Stomach (tissue), 9 donors: ENCODE results near the gene FGGY. TPM values are rescaled to one million over a fixed set of nuclear protein-coding genes. Genes with fewer than 3 reads are reported as not detected.

Experiments used
- DNase-seq, 2 donors: peaks; one replicate each; pipeline versions ENCODE4 v3.0.0 to v3.0.0-alpha.2; 2013 to 2019
- H3K27ac ChIP-seq, 5 donors: fragments of 200-600 bp in 4 of 5; sonication (generic) in 4 of 5; one replicate each; pipeline ENCODE4 v1.5.1; 2013 to 2019; ENCODE audit warnings: mild to moderate bottlenecking in 1 of 5, moderate library complexity in 1 of 5
- H3K27me3 ChIP-seq, 3 donors: fragments of 200-600 bp; sonication (generic); one replicate each; pipeline ENCODE4 v1.5.1; 2017 to 2019; ENCODE audit warnings: mixed run types in 1 of 3
- H3K36me3 ChIP-seq, 4 donors: fragments of 200-600 bp; sonication (generic); 1 replicate in 3 of 4; 2 replicates in 1 of 4; pipeline ENCODE4 v1.5.1; 2016 to 2019
- H3K4me1 ChIP-seq, 4 donors: fragments of 200-600 bp; sonication (generic); one replicate each; pipeline ENCODE4 v1.5.1; 2016 to 2019
- H3K4me3 ChIP-seq, 4 donors: fragments of 200-600 bp; sonication (generic) in 3 of 4; one replicate each; pipeline ENCODE4 v1.5.1; 2016 to 2019; ENCODE audit warnings: mild to moderate bottlenecking in 1 of 4
- H3K9me3 ChIP-seq, 4 donors: fragments of 200-600 bp; sonication (generic); one replicate each; pipeline ENCODE4 v1.5.1; 2016 to 2019
- EP300 ChIP-seq: sonication (generic); formaldehyde crosslinking; IDR thresholded peaks from one replicate; pipeline ENCODE4 v1.6.1; 2017; ENCODE audit warnings: antibody characterized with exemption
- POLR2A ChIP-seq, 4 donors: fragments of 450-650 bp; IDR thresholded peaks; one replicate each; pipeline ENCODE4 v1.6.1; 2016; ENCODE audit warnings: antibody characterized with exemption in 4 of 4, control low read depth in 2 of 4, mild to moderate bottlenecking in 1 of 4, moderate library complexity in 1 of 4
- POLR2AphosphoS5 ChIP-seq, 3 donors: sonication (generic); formaldehyde crosslinking; IDR thresholded peaks; one replicate each; pipeline ENCODE4 v1.6.1; 2016; ENCODE audit warnings: antibody characterized with exemption in 3 of 3
- WGBS, 5 donors: extraction: QIAGEN DNeasy Blood & Tissue Kit in 3 of 5; methylation state at CpG; one replicate each; pipeline versions ENCODE4 v1.1.5 to v1.1.7; 2013 to 2018; 5-methylcytosine and 5-hydroxymethylcytosine counted together
- intact Hi-C: fragments of 100-400 bp; cut with DNase I; formaldehyde crosslinking; loops from one replicate; pipeline ENCODE4 v1.15.1; 2023; ENCODE audit warnings: low total_unique reads
- polyA plus RNA-seq, 3 donors: library from polyadenylated mRNA; stranded (reverse); fragments of 200-250 nt; gene quantifications; one replicate each; pipeline ENCODE4 v1.2.3, GENCODE V29; 2013
- small RNA-seq, 4 donors: library from RNA; depleted of rRNA; stranded (forward); fragments of <200 nt; gene quantifications; one replicate each; pipeline ENCODE3, GENCODE V24; 2016
- total RNA-seq, 5 donors: library from RNA; depleted of rRNA; stranded (reverse); fragments of >200 nt; gene quantifications; one replicate each; pipeline versions ENCODE4 v1.1.0 to v1.2.3, GENCODE V29; 2014 to 2016
- TF ChIP-seq, protein P1 (sequence below), 7 experiments: fragments of 450-650 bp in 4 of 7; fragments of 200-600 bp in 3 of 7; sonication (generic) in 3 of 7; IDR thresholded peaks; one replicate each; pipeline ENCODE4 v1.5.1; 2016 to 2019; ENCODE audit warnings: antibody characterized with exemption in 7 of 7, control low read depth in 2 of 7, mild to moderate bottlenecking in 1 of 7
- donor health status: healthy with polysubstance abuse.
- donor health status: Bipolar disorder and iron deficiency.
- donor health status: healthy.

The FGGY gene
- total and polyA plus RNA-seq, 8 donors: 6.2 to 40.6 (median 10.8) TPM

DNA sequence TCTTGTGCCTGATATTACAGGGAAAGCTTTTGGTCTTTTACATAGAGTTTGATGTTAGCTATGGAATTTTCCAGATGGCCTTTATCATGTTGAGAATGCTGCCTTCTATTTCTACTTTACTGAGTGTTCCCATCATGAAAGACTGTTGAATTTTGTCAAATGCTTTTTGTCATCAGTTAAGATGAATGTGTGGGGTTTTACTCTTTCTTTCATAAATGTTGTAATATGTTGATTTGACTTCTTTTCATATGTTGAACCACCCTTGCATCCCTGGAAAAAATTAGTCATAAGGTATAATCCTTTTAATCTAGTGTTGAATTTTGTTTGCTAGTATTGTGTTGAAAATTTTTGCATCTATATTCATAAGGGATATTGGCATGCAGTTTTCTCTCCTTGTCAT lies 501.7 kb downstream of the FGGY start:
- Histone ChIP-seq H3K4me1 (no peaks in the 10 kb centered on the region), H3K36me3 (no peaks in the 10 kb centered on the region), H3K27ac (no peak overlapping the region), H3K4me3 (no peak overlapping the region), H3K27me3 (no peaks in the 10 kb centered on the region), H3K9me3 (no peaks in the 10 kb centered on the region)
- no peak for DNase-seq
- intact Hi-C loops: no loop called here
- TF ChIP-seq, protein P1, sequence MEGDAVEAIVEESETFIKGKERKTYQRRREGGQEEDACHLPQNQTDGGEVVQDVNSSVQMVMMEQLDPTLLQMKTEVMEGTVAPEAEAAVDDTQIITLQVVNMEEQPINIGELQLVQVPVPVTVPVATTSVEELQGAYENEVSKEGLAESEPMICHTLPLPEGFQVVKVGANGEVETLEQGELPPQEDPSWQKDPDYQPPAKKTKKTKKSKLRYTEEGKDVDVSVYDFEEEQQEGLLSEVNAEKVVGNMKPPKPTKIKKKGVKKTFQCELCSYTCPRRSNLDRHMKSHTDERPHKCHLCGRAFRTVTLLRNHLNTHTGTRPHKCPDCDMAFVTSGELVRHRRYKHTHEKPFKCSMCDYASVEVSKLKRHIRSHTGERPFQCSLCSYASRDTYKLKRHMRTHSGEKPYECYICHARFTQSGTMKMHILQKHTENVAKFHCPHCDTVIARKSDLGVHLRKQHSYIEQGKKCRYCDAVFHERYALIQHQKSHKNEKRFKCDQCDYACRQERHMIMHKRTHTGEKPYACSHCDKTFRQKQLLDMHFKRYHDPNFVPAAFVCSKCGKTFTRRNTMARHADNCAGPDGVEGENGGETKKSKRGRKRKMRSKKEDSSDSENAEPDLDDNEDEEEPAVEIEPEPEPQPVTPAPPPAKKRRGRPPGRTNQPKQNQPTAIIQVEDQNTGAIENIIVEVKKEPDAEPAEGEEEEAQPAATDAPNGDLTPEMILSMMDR (IDR thresholded peaks at IDR 0.05): no peak
- no peak for TF ChIP-seq POLR2A (IDR thresholded peaks at IDR 0.05)
- no peak for TF ChIP-seq EP300
- no peak for TF ChIP-seq POLR2AphosphoS5 (IDR thresholded peaks at IDR 0.05)

DNA sequence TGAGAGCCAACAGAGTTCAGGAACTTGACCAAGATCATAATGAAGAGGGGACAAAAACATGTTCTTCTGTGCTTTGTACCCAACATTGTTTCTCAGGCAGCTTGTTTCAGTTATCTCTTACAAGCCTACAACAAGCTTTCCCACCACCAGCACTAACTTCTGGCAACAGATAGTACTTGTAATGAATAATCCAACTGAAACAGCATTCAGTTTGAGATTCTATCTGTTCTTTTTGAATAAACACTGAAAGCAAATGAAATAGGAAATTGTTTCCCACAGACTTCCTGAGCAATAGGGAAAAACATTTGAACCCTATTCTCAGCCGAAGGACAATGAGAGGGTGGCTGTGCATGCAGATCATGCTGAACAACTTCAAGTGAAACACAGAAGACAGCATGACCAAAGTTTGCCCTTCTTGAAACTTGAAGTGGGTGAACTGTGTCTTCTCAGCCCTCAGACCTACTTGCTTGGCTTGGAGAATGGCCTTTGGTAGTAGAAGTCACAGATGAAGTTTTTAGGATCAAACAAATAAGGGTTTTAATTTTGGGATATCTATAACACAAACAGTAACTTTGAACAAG lies 506.7 kb downstream of the FGGY start:
- H3K4me1 ChIP-seq: no peaks in the 10 kb centered on the region
- H3K36me3 ChIP-seq: no peaks in the 10 kb centered on the region
- intact Hi-C loops: no loop called here
- no peaks in the 10 kb centered on the region for H3K9me3 ChIP-seq
- H3K4me3 ChIP-seq: no peak overlapping the region
- TF ChIP-seq, protein P1 (IDR thresholded peaks at IDR 0.05): no peak
- H3K27ac ChIP-seq: no peak overlapping the region
- H3K27me3 ChIP-seq: no peaks in the 10 kb centered on the region
- WGBS, 5 donors: 64 to 79% (median 73%) methylated on average over 1 of the region's 1 CpG
- no peak for DNase-seq

DNA sequence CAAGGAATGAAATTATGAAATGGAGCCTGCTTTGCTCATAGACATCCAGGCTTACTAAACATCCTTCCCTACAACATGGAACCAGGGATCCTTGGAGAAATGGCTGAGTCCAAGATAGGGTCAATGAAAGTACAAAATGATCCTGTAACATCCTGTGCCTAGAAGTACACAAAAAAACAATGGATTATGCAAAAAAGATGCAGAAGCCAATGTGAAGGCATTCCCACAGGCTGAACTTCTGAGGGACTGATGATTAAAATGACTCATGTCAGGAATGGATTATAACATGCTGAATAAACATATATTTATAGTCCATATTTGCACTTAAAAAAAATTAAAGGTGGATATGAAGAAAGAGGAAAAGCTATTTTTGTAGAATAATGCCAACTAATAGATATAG lies 507.4 kb downstream of the FGGY start:
- no peaks in the 10 kb centered on the region for H3K9me3 ChIP-seq
- TF ChIP-seq, protein P1 (IDR thresholded peaks at IDR 0.05): no peak
- no peak for TF ChIP-seq EP300
- TF ChIP-seq POLR2A (IDR thresholded peaks at IDR 0.05): no peak
- TF ChIP-seq POLR2AphosphoS5 (IDR thresholded peaks at IDR 0.05): no peak
- DNase-seq: no peak
- H3K27me3 ChIP-seq: no peaks in the 10 kb centered on the region
- intact Hi-C loops: no loop called here
- no peaks in the 10 kb centered on the region for H3K36me3 ChIP-seq
- H3K4me3 ChIP-seq: no peak overlapping the region
- no peaks in the 10 kb centered on the region for H3K4me1 ChIP-seq
- no peak overlapping the region for H3K27ac ChIP-seq

DNA sequence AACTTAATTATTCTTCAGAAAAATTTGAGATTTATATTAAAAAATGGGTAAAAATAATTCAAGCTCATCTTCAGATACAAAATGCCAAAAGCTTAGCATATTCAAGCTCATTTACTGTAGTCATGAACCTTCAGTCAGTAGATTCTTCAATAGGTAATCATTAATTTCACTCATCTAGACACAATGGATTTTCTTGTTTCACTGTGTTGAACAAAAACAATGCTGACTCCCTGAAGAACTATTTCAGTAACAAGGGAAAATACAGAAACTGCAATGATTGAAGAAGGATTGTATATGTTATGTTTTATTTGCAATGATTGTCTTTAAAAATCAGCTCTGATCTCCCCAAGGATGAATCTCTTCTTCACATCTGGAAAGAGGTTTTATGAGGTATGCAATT lies 508.7 kb downstream of the FGGY start:
- no peaks in the 10 kb centered on the region for H3K9me3 ChIP-seq
- intact Hi-C loops: no loop called here
- TF ChIP-seq, protein P1 (IDR thresholded peaks at IDR 0.05): no peak
- no peak for TF ChIP-seq EP300
- no peak for TF ChIP-seq POLR2A (IDR thresholded peaks at IDR 0.05)
- TF ChIP-seq POLR2AphosphoS5 (IDR thresholded peaks at IDR 0.05): no peak
- no peaks in the 10 kb centered on the region for H3K4me1 ChIP-seq
- H3K27ac ChIP-seq: no peak overlapping the region
- DNase-seq: no peak
- H3K4me3 ChIP-seq: no peak overlapping the region
- H3K27me3 ChIP-seq: peaks cover 0 to 3% (median 0%) of the 10 kb centered on the region in 3 donors
- no peaks in the 10 kb centered on the region for H3K36me3 ChIP-seq

Small RNA genes lying within 50 kb of the gene (small RNA-seq; reads per million reads assigned to genes)
- 0 reads per million in 4 donors for gene MIR4711
